HEK293 (cell line): ENCODE measurements around the gene HRNR.
A peak's percentile ranks its signal among the peaks of the same experiment; 100 is the strongest.

ENCODE experiments used
- CTCF ChIA-PET: fragments of 350-600 bp; formaldehyde crosslinking; extraction: SDS; loops from one replicate; lab custom pipeline; 2021; ENCODE audit warnings: antibody characterized with exemption; lab: Yijun Ruan, JAX
- POLR2A ChIA-PET: fragments of 300-600 bp; formaldehyde crosslinking; extraction: SDS; loops from one replicate; lab custom pipeline; 2020; ENCODE audit warnings: antibody characterized with exemption, inconsistent platforms; lab: Yijun Ruan, JAX
- H3K27ac ChIP-seq: fragments of 200-500 bp; sonication (Bioruptor generic); 2 replicates; pipeline ENCODE4 v1.5.1; 2014; ENCODE audit warnings: low read depth, low read length, control low read depth, inconsistent platforms; ENCODE audit errors: extremely low read depth
- H3K36me3 ChIP-seq, 2 experiments: fragments of 200-500 bp in 1 of 2; sonication (Bioruptor generic) in 1 of 2; 1 replicate in 1 of 2; 2 replicates in 1 of 2; pipeline ENCODE4 v1.5.1; 2014 to 2017; ENCODE audit warnings: inconsistent platforms in 2 of 2, low read length in 2 of 2; ENCODE audit not compliant: control insufficient read depth in 2 of 2, insufficient read depth in 1 of 2
- H3K4me1 ChIP-seq: fragments of 200-500 bp; sonication (Bioruptor generic); 2 replicates; pipeline ENCODE4 v1.5.1; 2014; ENCODE audit warnings: mild to moderate bottlenecking, low read length, inconsistent platforms; ENCODE audit not compliant: control insufficient read depth, insufficient read depth
- H3K4me3 ChIP-seq: 2 replicates; pipeline ENCODE4 v1.5.1; 2011; ENCODE audit warnings: low read depth, mild to moderate bottlenecking, control low read depth, low read length, moderate library complexity
- H3K9me3 ChIP-seq: fragments of 200-500 bp; sonication (Bioruptor generic); 2 replicates; pipeline ENCODE4 v1.5.1; 2014; ENCODE audit warnings: low read depth, low read length, inconsistent platforms; ENCODE audit not compliant: control insufficient read depth, insufficient read depth
- BCL6B ChIP-seq: fragments of 450-650 bp; formaldehyde crosslinking; IDR thresholded peaks from 2 replicates; pipeline ENCODE4 v1.5.1; 2017; ENCODE audit warnings: missing biosample characterization, missing genetic modification characterization
- EGR2 ChIP-seq: fragments of 450-650 bp; formaldehyde crosslinking; IDR thresholded peaks from 2 replicates; pipeline ENCODE4 v1.5.1; 2016; ENCODE audit warnings: low read depth, missing biosample characterization, missing genetic modification characterization
- FEZF1 ChIP-seq: fragments of 450-650 bp; formaldehyde crosslinking; IDR thresholded peaks from 2 replicates; pipeline ENCODE4 v1.5.1; 2016; ENCODE audit warnings: missing biosample characterization, missing genetic modification characterization
- GLIS2 ChIP-seq: fragments of 450-650 bp; formaldehyde crosslinking; IDR thresholded peaks from 2 replicates; pipeline ENCODE4 v1.5.1; 2016; ENCODE audit warnings: missing biosample characterization, missing genetic modification characterization
- KLF1 ChIP-seq: fragments of 450-650 bp; formaldehyde crosslinking; IDR thresholded peaks from 2 replicates; pipeline ENCODE4 v1.5.1; 2016; ENCODE audit warnings: missing biosample characterization, missing genetic modification characterization
- KLF10 ChIP-seq: fragments of 450-650 bp; IDR thresholded peaks from 2 replicates; pipeline ENCODE4 v1.5.1; 2018; ENCODE audit warnings: missing biosample characterization, mild to moderate bottlenecking, missing genetic modification characterization
- PBX3 ChIP-seq: sonication (generic); formaldehyde crosslinking; IDR thresholded peaks from 2 replicates; pipeline ENCODE4 v1.8.1; 2022; ENCODE audit warnings: mild to moderate bottlenecking, moderate library complexity, missing genetic modification reagents
- REST ChIP-seq: fragments of 450-650 bp; formaldehyde crosslinking; IDR thresholded peaks from 2 replicates; pipeline ENCODE4 v1.5.1; 2016; ENCODE audit warnings: missing biosample characterization, missing genetic modification characterization
- ZBTB10 ChIP-seq: fragments of 450-650 bp; formaldehyde crosslinking; IDR thresholded peaks from 2 replicates; pipeline ENCODE4 v1.5.1; 2016; ENCODE audit warnings: missing biosample characterization, missing genetic modification characterization
- ZBTB48 ChIP-seq: fragments of 450-650 bp; formaldehyde crosslinking; IDR thresholded peaks from 2 replicates; pipeline ENCODE4 v1.5.1; 2016; ENCODE audit warnings: missing biosample characterization, missing genetic modification characterization
- ZNF112 ChIP-seq: fragments of 450-650 bp; formaldehyde crosslinking; IDR thresholded peaks from 2 replicates; pipeline ENCODE4 v1.5.0; 2017; ENCODE audit warnings: missing biosample characterization, missing genetic modification characterization
- ZNF174 ChIP-seq: fragments of 450-650 bp; formaldehyde crosslinking; IDR thresholded peaks from 2 replicates; pipeline ENCODE4 v1.5.0; 2017; ENCODE audit warnings: missing biosample characterization, mild to moderate bottlenecking, missing genetic modification characterization
- ZNF214 ChIP-seq: fragments of 450-650 bp; formaldehyde crosslinking; IDR thresholded peaks from 2 replicates; pipeline ENCODE4 v1.5.1; 2017; ENCODE audit warnings: missing biosample characterization, mild to moderate bottlenecking, missing genetic modification characterization, borderline replicate concordance
- ZNF341 ChIP-seq: fragments of 450-650 bp; formaldehyde crosslinking; IDR thresholded peaks from 2 replicates; pipeline ENCODE4; 2016; ENCODE audit warnings: low read depth, missing biosample characterization, missing genetic modification characterization
- ZNF350 ChIP-seq: fragments of 450-650 bp; formaldehyde crosslinking; IDR thresholded peaks from 2 replicates; pipeline ENCODE4 v1.5.0; 2017; ENCODE audit warnings: missing biosample characterization, mild to moderate bottlenecking, missing genetic modification characterization
- ZNF473 ChIP-seq: fragments of 450-650 bp; formaldehyde crosslinking; IDR thresholded peaks from 2 replicates; pipeline ENCODE4 v1.5.1; 2017; ENCODE audit warnings: missing biosample characterization, missing genetic modification characterization
- ZNF530 ChIP-seq: fragments of 450-650 bp; formaldehyde crosslinking; IDR thresholded peaks from 2 replicates; pipeline ENCODE4 v1.5.1; 2016; ENCODE audit warnings: low read depth, missing biosample characterization, missing genetic modification characterization
- ZNF548 ChIP-seq: fragments of 450-650 bp; formaldehyde crosslinking; IDR thresholded peaks from 2 replicates; pipeline ENCODE4 v1.5.1; 2016; ENCODE audit warnings: missing biosample characterization, missing genetic modification characterization
- ZNF560 ChIP-seq: fragments of 450-650 bp; formaldehyde crosslinking; IDR thresholded peaks from 2 replicates; pipeline ENCODE4 v1.5.1; 2017; ENCODE audit warnings: missing biosample characterization, missing genetic modification characterization, borderline replicate concordance
- ZNF610 ChIP-seq: fragments of 450-650 bp; formaldehyde crosslinking; IDR thresholded peaks from 2 replicates; pipeline ENCODE4 v1.5.1; 2016; ENCODE audit warnings: missing biosample characterization, missing genetic modification characterization, borderline replicate concordance
- ZNF639 ChIP-seq: fragments of 450-650 bp; formaldehyde crosslinking; IDR thresholded peaks from 2 replicates; pipeline ENCODE4 v1.5.1; 2016; ENCODE audit warnings: missing biosample characterization, missing genetic modification characterization
- ZNF658 ChIP-seq: fragments of 450-650 bp; formaldehyde crosslinking; IDR thresholded peaks from 2 replicates; pipeline ENCODE4; 2016; ENCODE audit warnings: missing biosample characterization, missing genetic modification characterization
- ZNF704 ChIP-seq: fragments of 450-650 bp; formaldehyde crosslinking; IDR thresholded peaks from 2 replicates; pipeline ENCODE4 v1.5.1; 2016; ENCODE audit warnings: missing biosample characterization, missing genetic modification characterization
- ZNF76 ChIP-seq: fragments of 450-650 bp; formaldehyde crosslinking; IDR thresholded peaks from 2 replicates; pipeline ENCODE4; 2016; ENCODE audit warnings: low read depth, missing biosample characterization, missing genetic modification characterization, borderline replicate concordance
- ZNF837 ChIP-seq: fragments of 450-650 bp; formaldehyde crosslinking; IDR thresholded peaks from 2 replicates; pipeline ENCODE4 v1.5.1; 2016; ENCODE audit warnings: missing biosample characterization, missing genetic modification characterization
- ZSCAN16 ChIP-seq: fragments of 450-650 bp; formaldehyde crosslinking; IDR thresholded peaks from 2 replicates; pipeline ENCODE4 v1.5.1; 2016; ENCODE audit warnings: missing biosample characterization, missing genetic modification characterization

Gene HRNR

GRCh38 chr1:152188673-152189591 lies 35.1 kb downstream of the HRNR start:
- H3K27ac ChIP-seq, result no peak overlapping the region
- ChIA-PET CTCF (interaction anchor here (0.5 to 8.1 kb wide), 28 partner anchors 10 to 533 kb away, joined by 3 to 176 read pairs (median 4); no protein-coding TSS in a partner anchor), POLR2A (interaction anchor here (0.5 to 0.9 kb wide), 2 partner anchors 197 to 270 kb away, joined by 3 to 6 read pairs; no protein-coding TSS in a partner anchor)
- no peaks in the 10 kb centered on the region for H3K9me3 ChIP-seq
- H3K4me3 ChIP-seq, result peak overlapping the region; percentile 32
- no peaks in the 10 kb centered on the region for H3K36me3 ChIP-seq
- no peaks in the 10 kb centered on the region for H3K4me1 ChIP-seq
- TF ChIP-seq ZSCAN16 (tag by site-specific recombination) (no peak), ZNF548 (no peak), ZNF610 (no peak), FEZF1 (tag by site-specific recombination) (no peak), ZBTB48 (peak; percentile 51), GLIS2 (tag by site-specific recombination) (no peak), ZNF473 (no peak), KLF10 (tag by site-specific recombination) (no peak), ZNF350 (tag by site-specific recombination) (no peak), ZNF174 (tag by site-specific recombination) (no peak), KLF1 (tag by site-specific recombination) (no peak), ZNF837 (tag by site-specific recombination) (no peak), ZNF658 (no peak), PBX3 (no peak), ZNF560 (tag by site-specific recombination) (no peak), ZNF76 (tag by site-specific recombination) (no peak), EGR2 (tag by site-specific recombination) (no peak), ZNF530 (tag by site-specific recombination) (no peak), ZNF639 (tag by site-specific recombination) (no peak), ZBTB10 (tag by site-specific recombination) (0 out of 2 replicates have a peak, but pooled peaks have one; percentile 18), ZNF704 (tag by site-specific recombination) (no peak), REST (tag by site-specific recombination) (no peak), ZNF341 (tag by site-specific recombination) (peak; percentile 44), ZNF112 (tag by site-specific recombination) (no peak), ZNF214 (tag by site-specific recombination) (no peak), BCL6B (tag by site-specific recombination) (no peak)
